Measurements from ENCODE around the gene TMX2. TPM values are rescaled to one million over a fixed set of nuclear protein-coding genes. Genes with fewer than 3 reads are reported as not detected.
A peak's percentile ranks its signal among the peaks of the same experiment; 100 is the strongest.

TMX2 gene
- total RNA-seq, 1 experiment from 2014 or later = 93.9 TPM

DNA sequence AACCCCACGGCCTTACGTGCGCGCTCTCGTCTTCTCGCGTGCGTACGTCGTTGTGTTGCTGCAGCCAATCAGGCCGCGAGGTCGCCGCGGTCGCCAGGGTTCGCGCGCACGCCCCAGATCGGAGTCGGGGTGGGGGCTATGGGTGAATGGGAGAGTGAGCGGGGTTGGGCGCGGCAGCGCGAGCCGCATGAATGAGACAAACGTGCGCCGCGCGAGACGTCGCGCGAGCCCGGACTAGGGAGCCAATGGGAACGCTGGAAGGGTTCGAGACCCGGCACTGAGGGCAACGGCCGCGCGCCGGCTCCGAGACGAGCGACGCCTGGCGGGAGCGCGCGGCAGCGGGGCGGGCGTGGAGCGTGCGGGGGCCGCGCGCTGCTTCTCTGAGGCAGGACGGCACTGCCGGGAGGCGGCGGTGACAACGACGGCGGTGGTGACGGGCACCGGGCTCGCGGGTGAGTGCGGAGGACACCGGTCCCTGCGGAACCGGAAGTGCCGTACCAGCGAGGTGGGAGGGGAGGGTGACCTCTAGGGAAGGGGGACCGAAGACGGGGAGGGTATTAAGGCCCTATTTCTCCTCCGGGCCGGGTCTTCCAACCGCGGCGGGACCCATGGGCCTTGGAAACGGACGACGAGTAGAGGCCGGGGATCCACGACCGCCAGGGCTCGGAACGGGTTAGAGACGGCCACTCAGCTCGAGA, 44.5 kb upstream of the TMX2 start, which contains the start of gene ZDHHC5 (continued):
- TF ChIP-seq, protein P1, sequence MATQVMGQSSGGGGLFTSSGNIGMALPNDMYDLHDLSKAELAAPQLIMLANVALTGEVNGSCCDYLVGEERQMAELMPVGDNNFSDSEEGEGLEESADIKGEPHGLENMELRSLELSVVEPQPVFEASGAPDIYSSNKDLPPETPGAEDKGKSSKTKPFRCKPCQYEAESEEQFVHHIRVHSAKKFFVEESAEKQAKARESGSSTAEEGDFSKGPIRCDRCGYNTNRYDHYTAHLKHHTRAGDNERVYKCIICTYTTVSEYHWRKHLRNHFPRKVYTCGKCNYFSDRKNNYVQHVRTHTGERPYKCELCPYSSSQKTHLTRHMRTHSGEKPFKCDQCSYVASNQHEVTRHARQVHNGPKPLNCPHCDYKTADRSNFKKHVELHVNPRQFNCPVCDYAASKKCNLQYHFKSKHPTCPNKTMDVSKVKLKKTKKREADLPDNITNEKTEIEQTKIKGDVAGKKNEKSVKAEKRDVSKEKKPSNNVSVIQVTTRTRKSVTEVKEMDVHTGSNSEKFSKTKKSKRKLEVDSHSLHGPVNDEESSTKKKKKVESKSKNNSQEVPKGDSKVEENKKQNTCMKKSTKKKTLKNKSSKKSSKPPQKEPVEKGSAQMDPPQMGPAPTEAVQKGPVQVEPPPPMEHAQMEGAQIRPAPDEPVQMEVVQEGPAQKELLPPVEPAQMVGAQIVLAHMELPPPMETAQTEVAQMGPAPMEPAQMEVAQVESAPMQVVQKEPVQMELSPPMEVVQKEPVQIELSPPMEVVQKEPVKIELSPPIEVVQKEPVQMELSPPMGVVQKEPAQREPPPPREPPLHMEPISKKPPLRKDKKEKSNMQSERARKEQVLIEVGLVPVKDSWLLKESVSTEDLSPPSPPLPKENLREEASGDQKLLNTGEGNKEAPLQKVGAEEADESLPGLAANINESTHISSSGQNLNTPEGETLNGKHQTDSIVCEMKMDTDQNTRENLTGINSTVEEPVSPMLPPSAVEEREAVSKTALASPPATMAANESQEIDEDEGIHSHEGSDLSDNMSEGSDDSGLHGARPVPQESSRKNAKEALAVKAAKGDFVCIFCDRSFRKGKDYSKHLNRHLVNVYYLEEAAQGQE (IDR thresholded peaks at IDR 0.05; ENCODE audit: low read depth) = no peak
- no peak for TF ChIP-seq RAD21 (IDR thresholded peaks at IDR 0.05; ENCODE audit: low read depth)

DNA sequence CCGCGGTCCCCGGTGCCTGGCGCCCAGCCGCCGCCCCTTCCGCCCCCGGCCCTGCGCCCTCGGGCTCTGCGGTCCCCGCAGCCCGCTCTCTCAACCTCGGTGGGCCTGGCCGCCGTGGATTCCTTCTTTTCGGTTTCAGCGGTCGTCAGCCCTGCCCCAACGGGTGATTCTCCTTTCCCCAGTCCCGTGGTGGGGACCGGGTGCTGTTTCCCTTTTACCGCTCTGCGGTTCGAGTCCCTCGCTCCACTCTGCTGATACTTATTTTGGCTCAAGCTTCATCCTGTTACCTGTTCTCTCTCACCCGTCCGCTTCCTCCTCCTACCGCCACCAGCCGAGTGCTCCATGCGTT, 44.0 kb upstream of the TMX2 start:
- ChIA-PET CTCF (interaction anchor here (0.9 kb wide), 1 partner anchor 323 kb away, joined by 3 read pairs; no protein-coding TSS in a partner anchor), POLR2A (no interaction called here), RAD21 (ENCODE audit: low non-redundant PET in 1 of 2, low total read pairs in 2 of 2, uncharacterized antibody in 2 of 2, unreplicated experiment in 2 of 2) (no interaction called here)
- intact Hi-C loops (cut with micrococcal nuclease) = loop anchor here (5.0 to 10.0 kb wide), 3 partner anchors 134 to 1886 kb away; partner anchors contain the start of genes LPXN and ZFP91
- Histone ChIP-seq H3K79me2 (ENCODE audit: insufficient read depth, low read length) (peaks cover 54% of the 10 kb centered on the region), H3K9me2 (ENCODE audit: insufficient read depth) (no peaks in the 10 kb centered on the region), H3K9ac (ENCODE audit: low read length) (peak overlapping the region; percentile 92), H3K4me3 (replicated peaks in 1 of 2; ENCODE audit: low read depth in 1 of 2, low read length in 2 of 2) (peak overlapping the region; percentile 85 to 97), H3K27ac (ENCODE audit: low read depth, low read length) (peak overlapping the region; percentile 93), H3K4me2 (ENCODE audit: low read length) (peak overlapping the region; percentile 76), H3K9me3 (ENCODE audit: control insufficient read depth in 1 of 2, insufficient read depth in 1 of 2, low read depth in 1 of 2, low read length in 2 of 2) (no peaks in the 10 kb centered on the region), H4K20me1 (ENCODE audit: insufficient read depth) (no peaks in the 10 kb centered on the region), H3K4me1 (ENCODE audit: control insufficient read depth in 1 of 2, insufficient read depth in 2 of 2, low read length in 2 of 2) (peaks cover 9 to 19% of the 10 kb centered on the region in 2 experiments), H2AFZ (ENCODE audit: low read depth, low read length, poor library complexity, severe bottlenecking) (no peak overlapping the region), H3K36me3 (ENCODE audit: control insufficient read depth in 1 of 2, insufficient read depth in 2 of 2, low read length in 2 of 2) (peaks cover 11 to 21% of the 10 kb centered on the region in 2 experiments), H3K27me3 (ENCODE audit: insufficient read depth, low read length) (no peaks in the 10 kb centered on the region)
- ATAC-seq (peak; percentile 15), DNase-seq (ENCODE audit: low read depth, low spot score) (no peak)
- BruUV-seq (replicated peaks) = no TSS peak
- TF ChIP-seq JUND (IDR thresholded peaks at IDR 0.05) = no peak
- TF ChIP-seq FOSL1 (IDR thresholded peaks at IDR 0.05; ENCODE audit: low read depth) = no peak
- TF ChIP-seq, protein P2, sequence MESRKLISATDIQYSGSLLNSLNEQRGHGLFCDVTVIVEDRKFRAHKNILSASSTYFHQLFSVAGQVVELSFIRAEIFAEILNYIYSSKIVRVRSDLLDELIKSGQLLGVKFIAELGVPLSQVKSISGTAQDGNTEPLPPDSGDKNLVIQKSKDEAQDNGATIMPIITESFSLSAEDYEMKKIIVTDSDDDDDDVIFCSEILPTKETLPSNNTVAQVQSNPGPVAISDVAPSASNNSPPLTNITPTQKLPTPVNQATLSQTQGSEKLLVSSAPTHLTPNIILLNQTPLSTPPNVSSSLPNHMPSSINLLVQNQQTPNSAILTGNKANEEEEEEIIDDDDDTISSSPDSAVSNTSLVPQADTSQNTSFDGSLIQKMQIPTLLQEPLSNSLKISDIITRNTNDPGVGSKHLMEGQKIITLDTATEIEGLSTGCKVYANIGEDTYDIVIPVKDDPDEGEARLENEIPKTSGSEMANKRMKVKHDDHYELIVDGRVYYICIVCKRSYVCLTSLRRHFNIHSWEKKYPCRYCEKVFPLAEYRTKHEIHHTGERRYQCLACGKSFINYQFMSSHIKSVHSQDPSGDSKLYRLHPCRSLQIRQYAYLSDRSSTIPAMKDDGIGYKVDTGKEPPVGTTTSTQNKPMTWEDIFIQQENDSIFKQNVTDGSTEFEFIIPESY (IDR thresholded peaks at IDR 0.05; ENCODE audit: extremely low read depth, insufficient replicate concordance, low read length) = no peak
- no peak for TF ChIP-seq CBX3 (IDR thresholded peaks at IDR 0.05; ENCODE audit: low read depth)
- peak; percentile 69; the same call in 1 of the 2 replicates for TF ChIP-seq ZFX (IDR thresholded peaks at IDR 0.05)
- no peak for TF ChIP-seq EZH2phosphoT487 (IDR thresholded peaks at IDR 0.05; ENCODE audit: borderline replicate concordance)
- TF ChIP-seq ELF1 (IDR thresholded peaks at IDR 0.05; ENCODE audit: borderline replicate concordance, low read depth) = no peak
